DND-41 (cell line): ENCODE results near the gene DEPDC1.
"Not testable (repeated sequence)": the region's sequence is repeated elsewhere in the genome, so short reads cannot be mapped to it uniquely, and the experiment has no call there.

Experiments
- ATAC-seq: fragments of 200-7000 bp; cut with Tn5 transposase; 3 replicates; pipeline ENCODE4 v1.9.1; 2021; ENCODE audit warnings: low read depth; ENCODE audit not compliant: insufficient read depth
- DNase-seq: peaks from one replicate; pipeline ENCODE4 v3.0.0-alpha.2; 2020
- H2AFZ ChIP-seq: 2 replicates; pipeline ENCODE4 v1.6.0; 2012; ENCODE audit warnings: low read depth, low read length
- H3K27ac ChIP-seq: 2 replicates; pipeline ENCODE4 v1.5.1; 2012; ENCODE audit warnings: low read length, inconsistent platforms
- H3K27me3 ChIP-seq: fragments of 200-600 bp; sonication (generic); 2 replicates; pipeline ENCODE4 v1.6.0; 2012; ENCODE audit warnings: low read length, mild to moderate bottlenecking, inconsistent platforms; ENCODE audit not compliant: insufficient read depth, poor library complexity
- H3K36me3 ChIP-seq: 2 replicates; pipeline ENCODE4 v1.5.1; 2012; ENCODE audit warnings: low read length, inconsistent platforms; ENCODE audit not compliant: insufficient read depth
- H3K4me1 ChIP-seq: 2 replicates; pipeline ENCODE4 v1.5.1; 2012; ENCODE audit warnings: mild to moderate bottlenecking, low read length; ENCODE audit not compliant: insufficient read depth
- H3K4me2 ChIP-seq: 2 replicates; pipeline ENCODE4 v1.6.0; 2012; ENCODE audit warnings: mild to moderate bottlenecking, moderate library complexity, low read length, inconsistent platforms; ENCODE audit not compliant: insufficient read depth
- H3K4me3 ChIP-seq, 2 experiments: fragments of 200-600 bp in 1 of 2; shearing (Covaris generic) in 1 of 2; 2 replicates each; pipeline ENCODE4 v1.5.1; 2012 to 2016; ENCODE audit warnings: inconsistent platforms in 2 of 2, low read length in 2 of 2, mild to moderate bottlenecking in 2 of 2, low read depth in 1 of 2, moderate library complexity in 1 of 2
- H3K79me2 ChIP-seq: 2 replicates; pipeline ENCODE4 v1.6.0; 2012; ENCODE audit warnings: low read length, inconsistent platforms; ENCODE audit not compliant: insufficient read depth
- H3K9ac ChIP-seq: 2 replicates; pipeline ENCODE4 v1.6.0; 2012; ENCODE audit warnings: low read depth, mild to moderate bottlenecking, inconsistent platforms, low read length, moderate library complexity
- H3K9me3 ChIP-seq: 2 replicates; pipeline ENCODE4 v1.5.1; 2012; ENCODE audit warnings: low read length, moderate library complexity, mild to moderate bottlenecking, inconsistent platforms; ENCODE audit not compliant: insufficient read depth, severe bottlenecking
- H4K20me1 ChIP-seq: 2 replicates; pipeline ENCODE4 v1.6.0; 2012; ENCODE audit warnings: low read length; ENCODE audit not compliant: insufficient read depth
- CTCF ChIP-seq: IDR thresholded peaks from 2 replicates; pipeline ENCODE4 v1.5.1; 2012; ENCODE audit warnings: borderline replicate concordance, low read length, moderate library complexity, mild to moderate bottlenecking; ENCODE audit not compliant: poor library complexity, severe bottlenecking; ENCODE audit errors: extremely low read depth
- EZH2 ChIP-seq: IDR thresholded peaks from 3 replicates; pipeline ENCODE4 v1.6.1; 2012; ENCODE audit warnings: borderline replicate concordance, low read depth, mild to moderate bottlenecking, moderate library complexity, low read length, inconsistent platforms; ENCODE audit not compliant: severe bottlenecking

Gene DEPDC1

GRCh38 chr1:68479501-68479900, 17.4 kb downstream of the DEPDC1 start:
- Histone ChIP-seq H3K4me3 (no peak overlapping the region), H3K27me3 (no peaks in the 10 kb centered on the region), H3K9me3 (no peaks in the 10 kb centered on the region), H4K20me1 (no peaks in the 10 kb centered on the region), H3K36me3 (peaks cover 89% of the 10 kb centered on the region), H3K79me2 (no peaks in the 10 kb centered on the region), H3K4me1 (no peaks in the 10 kb centered on the region), H2AFZ (no peak overlapping the region), H3K9ac (no peak overlapping the region), H3K4me2 (no peak overlapping the region), H3K27ac (no peak overlapping the region)
- TF ChIP-seq CTCF = no peak
- TF ChIP-seq EZH2 = no peak
- DNase-seq (no peak), ATAC-seq (no peak)

DNA sequence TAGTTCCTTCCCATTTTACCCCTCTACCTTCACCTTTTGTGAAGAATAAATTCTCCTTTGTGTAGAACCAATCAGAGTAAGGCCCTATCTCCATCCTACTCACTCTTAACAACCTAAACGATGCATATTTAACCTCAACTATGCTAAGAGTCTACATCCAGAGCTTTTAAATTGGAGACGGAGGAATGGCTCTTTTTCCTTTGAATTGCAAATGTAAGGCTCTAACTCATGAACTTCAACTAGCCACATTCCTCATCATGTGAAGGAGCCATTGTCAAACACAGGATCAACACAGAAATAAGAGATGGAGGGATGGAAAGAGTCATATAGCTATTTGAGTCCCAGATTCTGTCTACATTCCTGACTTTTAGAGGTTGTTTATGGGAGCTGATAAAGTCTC, 18.2 kb downstream of the DEPDC1 start:
- no peaks in the 10 kb centered on the region for H3K79me2 ChIP-seq
- H3K4me3 ChIP-seq = no peak overlapping the region
- H3K9ac ChIP-seq = no peak overlapping the region
- H3K27me3 ChIP-seq = no peaks in the 10 kb centered on the region
- H3K27ac ChIP-seq = no peak overlapping the region
- DNase-seq (no peak), ATAC-seq (no peak)
- H3K9me3 ChIP-seq = no peaks in the 10 kb centered on the region
- no peak overlapping the region for H2AFZ ChIP-seq
- peaks cover 83% of the 10 kb centered on the region for H3K36me3 ChIP-seq
- H4K20me1 ChIP-seq = no peaks in the 10 kb centered on the region
- TF ChIP-seq CTCF = no peak
- no peak for TF ChIP-seq EZH2
- H3K4me2 ChIP-seq = no peak overlapping the region
- H3K4me1 ChIP-seq = no peaks in the 10 kb centered on the region

DNA sequence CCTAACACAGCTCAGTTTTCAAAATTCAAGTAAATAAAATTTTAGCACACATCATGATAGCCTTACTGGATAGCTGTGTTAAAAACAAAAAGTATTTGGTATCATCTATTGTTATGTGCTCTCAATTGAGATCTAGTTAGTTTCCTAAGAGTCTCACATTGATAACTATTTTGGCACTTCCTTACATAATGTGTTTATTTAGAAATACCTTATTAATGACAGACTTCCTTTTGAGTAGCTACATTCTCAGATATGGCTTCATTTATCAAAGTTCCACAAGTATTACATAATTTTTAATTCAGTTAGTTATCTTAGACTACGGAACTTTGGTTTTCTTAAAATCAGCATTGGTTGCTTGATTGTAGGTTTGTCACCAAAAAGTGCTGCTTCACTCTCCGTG, 20.3 kb downstream of the DEPDC1 start:
- not testable (repeated sequence) for ATAC-seq, H3K9me3 ChIP-seq, DNase-seq, H3K4me2 ChIP-seq, H3K27me3 ChIP-seq, H3K4me1 ChIP-seq, H3K79me2 ChIP-seq, H4K20me1 ChIP-seq, H2AFZ ChIP-seq, H3K9ac ChIP-seq, H3K27ac ChIP-seq, H3K4me3 ChIP-seq
- H3K36me3 ChIP-seq = peaks cover 66% of the 10 kb centered on the region

- H3K27me3 ChIP-seq = no peaks in the 10 kb centered on the region
- no peak overlapping the region for H3K27ac ChIP-seq
- H3K4me3 ChIP-seq = no peak overlapping the region
- H3K4me2 ChIP-seq = no peak overlapping the region
- no peaks in the 10 kb centered on the region for H4K20me1 ChIP-seq
- H2AFZ ChIP-seq = no peak overlapping the region
- peaks cover 32% of the 10 kb centered on the region for H3K36me3 ChIP-seq
- H3K9ac ChIP-seq = no peak overlapping the region
- H3K4me1 ChIP-seq = no peaks in the 10 kb centered on the region
- ATAC-seq = no peak
- no peak for DNase-seq
- H3K79me2 ChIP-seq = no peaks in the 10 kb centered on the region
- H3K9me3 ChIP-seq = no peaks in the 10 kb centered on the region
- TF ChIP-seq EZH2 (no peak), CTCF (no peak)
These were observed 23.8 kb downstream of the DEPDC1 start for GRCh38 chr1:68473060-68473459.
